GM23338 (cell line): ENCODE data around the gene STK32C. TPM values are rescaled to one million over a fixed set of nuclear protein-coding genes. Genes with fewer than 3 reads are reported as not detected.

ENCODE experiments used
- ATAC-seq: fragments of 200-7000 bp; cut with Tn5 transposase; 3 replicates; pipeline ENCODE4 v1.9.1; 2020
- DNase-seq: peaks from one replicate; pipeline ENCODE4 v3.0.0-alpha.2; 2015; ENCODE audit warnings: low spot score
- H2AFZ ChIP-seq: fragments of 200-600 bp; sonication (generic); 2 replicates; pipeline ENCODE4 v1.8.0; 2016; ENCODE audit warnings: antibody characterized with exemption, mild to moderate bottlenecking, moderate library complexity
- H3F3A ChIP-seq: fragments of 200-600 bp; sonication (generic); replicated peaks from 2 replicates; pipeline ENCODE4 v1.8.0; 2017; ENCODE audit warnings: antibody characterized with exemption, mixed run types, low read depth
- H3K27ac ChIP-seq: fragments of 200-600 bp; sonication (generic); 2 replicates; pipeline ENCODE4 v1.6.1; 2016; ENCODE audit warnings: low read depth
- H3K27me3 ChIP-seq: fragments of 200-600 bp; sonication (generic); 2 replicates; pipeline ENCODE4 v1.8.0; 2016; ENCODE audit warnings: mild to moderate bottlenecking, mixed run types, moderate library complexity; ENCODE audit not compliant: insufficient read depth
- H3K36me3 ChIP-seq: fragments of 200-600 bp; sonication (generic); 2 replicates; pipeline ENCODE4 v1.8.0; 2016; ENCODE audit warnings: mild to moderate bottlenecking; ENCODE audit not compliant: insufficient read depth
- H3K4me1 ChIP-seq: fragments of 200-600 bp; sonication (generic); 2 replicates; pipeline ENCODE4 v1.8.0; 2016; ENCODE audit warnings: mild to moderate bottlenecking, moderate library complexity; ENCODE audit not compliant: insufficient read depth
- H3K4me2 ChIP-seq: fragments of 200-600 bp; sonication (generic); 2 replicates; pipeline ENCODE4 v1.7.1; 2017; ENCODE audit warnings: mixed run types
- H3K4me3 ChIP-seq: fragments of 200-600 bp; sonication (generic); 2 replicates; pipeline ENCODE4 v1.6.1; 2016; ENCODE audit warnings: mixed run types
- H3K79me2 ChIP-seq: fragments of 200-600 bp; sonication (generic); replicated peaks from 2 replicates; pipeline ENCODE4 v1.8.0; 2017; ENCODE audit warnings: mild to moderate bottlenecking; ENCODE audit not compliant: insufficient read depth
- H3K9me2 ChIP-seq: fragments of 200-600 bp; sonication (generic); 2 replicates; pipeline ENCODE4 v1.8.0; 2017; ENCODE audit not compliant: insufficient read depth
- H4K20me1 ChIP-seq: fragments of 200-600 bp; sonication (generic); replicated peaks from 2 replicates; pipeline ENCODE4 v1.8.0; 2017; ENCODE audit warnings: mild to moderate bottlenecking; ENCODE audit not compliant: insufficient read depth
- H3K27ac Mint-ChIP-seq: 2 replicates; pipeline ENCODE4 v1.8.0; 2020; ENCODE audit warnings: inconsistent platforms, mild to moderate bottlenecking, moderate library complexity, mixed read lengths
- H3K27me3 Mint-ChIP-seq: 3 replicates; pipeline ENCODE4 v1.8.0; 2022; ENCODE audit warnings: low read depth, mild to moderate bottlenecking, moderate library complexity, mixed read lengths, inconsistent platforms; ENCODE audit not compliant: insufficient read depth, poor library complexity
- H3K36me3 Mint-ChIP-seq: 3 replicates; pipeline ENCODE4 v1.8.0; 2021; ENCODE audit warnings: low read depth, mild to moderate bottlenecking, inconsistent platforms, moderate library complexity, mixed read lengths
- H3K4me1 Mint-ChIP-seq: 3 replicates; pipeline ENCODE4 v1.8.0; 2020; ENCODE audit warnings: mild to moderate bottlenecking, inconsistent platforms, mixed read lengths
- H3K4me3 Mint-ChIP-seq: 3 replicates; pipeline ENCODE4 v1.8.0; 2021; ENCODE audit warnings: moderate library complexity, mild to moderate bottlenecking, inconsistent platforms, mixed read lengths
- H3K9me3 Mint-ChIP-seq: 3 replicates; pipeline ENCODE4 v1.8.0; 2020; ENCODE audit warnings: moderate library complexity, mild to moderate bottlenecking, inconsistent platforms, mixed read lengths
- CREB1 ChIP-seq: fragments of 250-450 bp; sonication (Bioruptor Pico); IDR thresholded peaks from 2 replicates; pipeline ENCODE4 v1.5.0; 2020; ENCODE audit warnings: low read depth, mild to moderate bottlenecking, moderate library complexity
- STAT1 ChIP-seq: IDR thresholded peaks from one replicate; pipeline ENCODE4 v1.6.1; 2016; ENCODE audit warnings: antibody characterized with exemption; ENCODE audit not compliant: unreplicated experiment
- ZNF114 ChIP-seq: fragments of 250-450 bp; sonication (Bioruptor Pico); IDR thresholded peaks from 2 replicates; pipeline ENCODE4 v1.5.0; 2020; ENCODE audit warnings: mild to moderate bottlenecking, moderate library complexity
- polyA plus RNA-seq: library from polyadenylated mRNA; unstranded; fragments of >200 nt; fragmentation: Nextera tagmentation; extraction: Ambion mirVana; gene quantifications from 2 replicates; pipeline ENCODE4 v1.2.1, GENCODE V29; 2016
- total RNA-seq: library from RNA; depleted of rRNA; stranded (reverse); fragments of >200 nt; shearing (Covaris generic); gene quantifications from 2 replicates; pipeline ENCODE4 v1.2.3, GENCODE V29; 2014
- TF ChIP-seq, protein P1 (sequence below), 2 experiments: fragments of 200-600 bp in 1 of 2; sonication (generic) in 1 of 2; conservative IDR thresholded peaks; 2 replicates each; pipeline versions ENCODE4 v1.5.1 to v1.6.1; 2016 to 2017; ENCODE audit warnings: antibody characterized with exemption in 2 of 2, low read depth in 2 of 2, mild to moderate bottlenecking in 2 of 2, moderate library complexity in 1 of 2
- TF ChIP-seq, protein P2 (sequence below): fragments of 250-450 bp; sonication (Bioruptor Pico); IDR thresholded peaks from 2 replicates; pipeline ENCODE4 v1.5.0; 2020; ENCODE audit warnings: mild to moderate bottlenecking, moderate library complexity
- TF ChIP-seq, protein P3 (sequence below): IDR thresholded peaks from one replicate; pipeline ENCODE4 v1.6.1; 2018; ENCODE audit warnings: antibody characterized with exemption; ENCODE audit not compliant: unreplicated experiment

Gene STK32C
- total and polyA plus RNA-seq, 2 experiments from 2014 or later: 10.2 to 20.5 TPM

- TF ChIP-seq, protein P1, sequence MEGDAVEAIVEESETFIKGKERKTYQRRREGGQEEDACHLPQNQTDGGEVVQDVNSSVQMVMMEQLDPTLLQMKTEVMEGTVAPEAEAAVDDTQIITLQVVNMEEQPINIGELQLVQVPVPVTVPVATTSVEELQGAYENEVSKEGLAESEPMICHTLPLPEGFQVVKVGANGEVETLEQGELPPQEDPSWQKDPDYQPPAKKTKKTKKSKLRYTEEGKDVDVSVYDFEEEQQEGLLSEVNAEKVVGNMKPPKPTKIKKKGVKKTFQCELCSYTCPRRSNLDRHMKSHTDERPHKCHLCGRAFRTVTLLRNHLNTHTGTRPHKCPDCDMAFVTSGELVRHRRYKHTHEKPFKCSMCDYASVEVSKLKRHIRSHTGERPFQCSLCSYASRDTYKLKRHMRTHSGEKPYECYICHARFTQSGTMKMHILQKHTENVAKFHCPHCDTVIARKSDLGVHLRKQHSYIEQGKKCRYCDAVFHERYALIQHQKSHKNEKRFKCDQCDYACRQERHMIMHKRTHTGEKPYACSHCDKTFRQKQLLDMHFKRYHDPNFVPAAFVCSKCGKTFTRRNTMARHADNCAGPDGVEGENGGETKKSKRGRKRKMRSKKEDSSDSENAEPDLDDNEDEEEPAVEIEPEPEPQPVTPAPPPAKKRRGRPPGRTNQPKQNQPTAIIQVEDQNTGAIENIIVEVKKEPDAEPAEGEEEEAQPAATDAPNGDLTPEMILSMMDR (conservative IDR thresholded peaks at IDR 0.05; ENCODE audit: low read depth in 2 of 2): no peak
- no peak for TF ChIP-seq ZNF114
- TF ChIP-seq CREB1 (CRISPR knock-in tag): no peak
- TF ChIP-seq STAT1: no peak
- TF ChIP-seq, protein P2, sequence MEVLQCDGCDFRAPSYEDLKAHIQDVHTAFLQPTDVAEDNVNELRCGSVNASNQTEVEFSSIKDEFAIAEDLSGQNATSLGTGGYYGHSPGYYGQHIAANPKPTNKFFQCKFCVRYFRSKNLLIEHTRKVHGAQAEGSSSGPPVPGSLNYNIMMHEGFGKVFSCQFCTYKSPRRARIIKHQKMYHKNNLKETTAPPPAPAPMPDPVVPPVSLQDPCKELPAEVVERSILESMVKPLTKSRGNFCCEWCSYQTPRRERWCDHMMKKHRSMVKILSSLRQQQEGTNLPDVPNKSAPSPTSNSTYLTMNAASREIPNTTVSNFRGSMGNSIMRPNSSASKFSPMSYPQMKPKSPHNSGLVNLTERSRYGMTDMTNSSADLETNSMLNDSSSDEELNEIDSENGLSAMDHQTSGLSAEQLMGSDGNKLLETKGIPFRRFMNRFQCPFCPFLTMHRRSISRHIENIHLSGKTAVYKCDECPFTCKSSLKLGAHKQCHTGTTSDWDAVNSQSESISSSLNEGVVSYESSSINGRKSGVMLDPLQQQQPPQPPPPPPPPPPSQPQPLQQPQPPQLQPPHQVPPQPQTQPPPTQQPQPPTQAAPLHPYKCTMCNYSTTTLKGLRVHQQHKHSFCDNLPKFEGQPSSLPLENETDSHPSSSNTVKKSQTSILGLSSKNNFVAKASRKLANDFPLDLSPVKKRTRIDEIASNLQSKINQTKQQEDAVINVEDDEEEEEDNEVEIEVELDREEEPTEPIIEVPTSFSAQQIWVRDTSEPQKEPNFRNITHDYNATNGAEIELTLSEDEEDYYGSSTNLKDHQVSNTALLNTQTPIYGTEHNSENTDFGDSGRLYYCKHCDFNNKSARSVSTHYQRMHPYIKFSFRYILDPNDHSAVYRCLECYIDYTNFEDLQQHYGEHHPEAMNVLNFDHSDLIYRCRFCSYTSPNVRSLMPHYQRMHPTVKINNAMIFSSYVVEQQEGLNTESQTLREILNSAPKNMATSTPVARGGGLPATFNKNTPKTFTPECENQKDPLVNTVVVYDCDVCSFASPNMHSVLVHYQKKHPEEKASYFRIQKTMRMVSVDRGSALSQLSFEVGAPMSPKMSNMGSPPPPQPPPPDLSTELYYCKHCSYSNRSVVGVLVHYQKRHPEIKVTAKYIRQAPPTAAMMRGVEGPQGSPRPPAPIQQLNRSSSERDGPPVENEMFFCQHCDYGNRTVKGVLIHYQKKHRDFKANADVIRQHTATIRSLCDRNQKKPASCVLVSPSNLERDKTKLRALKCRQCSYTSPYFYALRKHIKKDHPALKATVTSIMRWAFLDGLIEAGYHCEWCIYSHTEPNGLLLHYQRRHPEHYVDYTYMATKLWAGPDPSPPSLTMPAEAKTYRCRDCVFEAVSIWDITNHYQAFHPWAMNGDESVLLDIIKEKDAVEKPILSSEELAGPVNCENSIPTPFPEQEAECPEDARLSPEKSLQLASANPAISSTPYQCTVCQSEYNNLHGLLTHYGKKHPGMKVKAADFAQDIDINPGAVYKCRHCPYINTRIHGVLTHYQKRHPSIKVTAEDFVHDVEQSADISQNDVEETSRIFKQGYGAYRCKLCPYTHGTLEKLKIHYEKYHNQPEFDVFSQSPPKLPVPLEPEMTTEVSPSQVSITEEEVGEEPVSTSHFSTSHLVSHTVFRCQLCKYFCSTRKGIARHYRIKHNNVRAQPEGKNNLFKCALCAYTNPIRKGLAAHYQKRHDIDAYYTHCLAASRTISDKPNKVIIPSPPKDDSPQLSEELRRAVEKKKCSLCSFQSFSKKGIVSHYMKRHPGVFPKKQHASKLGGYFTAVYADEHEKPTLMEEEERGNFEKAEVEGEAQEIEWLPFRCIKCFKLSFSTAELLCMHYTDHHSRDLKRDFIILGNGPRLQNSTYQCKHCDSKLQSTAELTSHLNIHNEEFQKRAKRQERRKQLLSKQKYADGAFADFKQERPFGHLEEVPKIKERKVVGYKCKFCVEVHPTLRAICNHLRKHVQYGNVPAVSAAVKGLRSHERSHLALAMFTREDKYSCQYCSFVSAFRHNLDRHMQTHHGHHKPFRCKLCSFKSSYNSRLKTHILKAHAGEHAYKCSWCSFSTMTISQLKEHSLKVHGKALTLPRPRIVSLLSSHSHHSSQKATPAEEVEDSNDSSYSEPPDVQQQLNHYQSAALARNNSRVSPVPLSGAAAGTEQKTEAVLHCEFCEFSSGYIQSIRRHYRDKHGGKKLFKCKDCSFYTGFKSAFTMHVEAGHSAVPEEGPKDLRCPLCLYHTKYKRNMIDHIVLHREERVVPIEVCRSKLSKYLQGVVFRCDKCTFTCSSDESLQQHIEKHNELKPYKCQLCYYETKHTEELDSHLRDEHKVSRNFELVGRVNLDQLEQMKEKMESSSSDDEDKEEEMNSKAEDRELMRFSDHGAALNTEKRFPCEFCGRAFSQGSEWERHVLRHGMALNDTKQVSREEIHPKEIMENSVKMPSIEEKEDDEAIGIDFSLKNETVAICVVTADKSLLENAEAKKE (CRISPR knock-in tag): no peak
Observed at GRCh38 chr10:132254841-132255240, 52.9 kb downstream of the STK32C start (continued).

DNA sequence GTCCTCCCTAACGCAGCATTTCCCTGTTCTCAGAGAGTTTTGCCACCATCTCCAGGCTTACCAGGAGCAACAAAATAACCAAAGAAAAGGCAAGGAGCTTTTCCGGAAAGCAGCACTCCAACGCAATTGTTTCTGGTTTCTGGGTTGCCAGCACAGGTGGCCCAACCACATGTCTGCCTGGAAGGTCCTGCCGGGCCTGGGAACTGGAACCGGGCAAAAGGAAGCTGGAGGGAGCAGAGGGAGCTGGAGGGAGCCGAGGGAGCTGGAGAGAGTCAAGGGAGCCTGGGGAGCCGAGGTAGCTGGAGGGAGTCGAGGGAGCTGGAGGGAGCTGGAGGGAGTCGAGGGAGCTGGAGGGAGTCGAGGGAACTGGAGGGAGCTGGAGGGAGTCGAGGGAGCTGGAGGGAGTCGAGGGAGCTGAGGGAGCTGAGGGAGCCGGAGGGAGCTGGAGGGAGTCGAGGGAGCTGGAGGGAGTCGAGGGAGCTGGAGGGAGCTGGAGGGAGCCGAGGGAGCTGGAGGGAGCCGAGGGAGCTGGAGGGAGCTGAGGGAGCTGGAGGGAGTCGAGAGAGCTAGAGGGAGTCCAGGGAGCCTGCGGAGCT, 54.6 kb downstream of the STK32C start:
- peak; percentile 39 for DNase-seq
- peaks cover 15% of the 10 kb centered on the region for H3K4me1 Mint-ChIP-seq
- peak overlapping the region; percentile 21; the same call in 1 of the 2 replicates for H3K27ac Mint-ChIP-seq
- no peaks in the 10 kb centered on the region for H3K4me1 ChIP-seq
- H3K27me3 Mint-ChIP-seq: peaks cover 7% of the 10 kb centered on the region
- H2AFZ ChIP-seq: no peak overlapping the region
- H3K36me3 Mint-ChIP-seq: no peaks in the 10 kb centered on the region
- no peaks in the 10 kb centered on the region for H3F3A ChIP-seq
- H3K4me2 ChIP-seq: no peak overlapping the region
- H3K9me2 ChIP-seq: no peaks in the 10 kb centered on the region
- no peaks in the 10 kb centered on the region for H4K20me1 ChIP-seq
- no peaks in the 10 kb centered on the region for H3K36me3 ChIP-seq
- peak; percentile 21 for ATAC-seq
- H3K79me2 ChIP-seq: no peaks in the 10 kb centered on the region
- H3K4me3 ChIP-seq: no peak overlapping the region
- no peak overlapping the region for H3K27ac ChIP-seq
- no peaks in the 10 kb centered on the region for H3K9me3 Mint-ChIP-seq
- no peaks in the 10 kb centered on the region for H3K27me3 ChIP-seq
- peak overlapping the region; percentile 61 for H3K4me3 Mint-ChIP-seq
- TF ChIP-seq, protein P3, sequence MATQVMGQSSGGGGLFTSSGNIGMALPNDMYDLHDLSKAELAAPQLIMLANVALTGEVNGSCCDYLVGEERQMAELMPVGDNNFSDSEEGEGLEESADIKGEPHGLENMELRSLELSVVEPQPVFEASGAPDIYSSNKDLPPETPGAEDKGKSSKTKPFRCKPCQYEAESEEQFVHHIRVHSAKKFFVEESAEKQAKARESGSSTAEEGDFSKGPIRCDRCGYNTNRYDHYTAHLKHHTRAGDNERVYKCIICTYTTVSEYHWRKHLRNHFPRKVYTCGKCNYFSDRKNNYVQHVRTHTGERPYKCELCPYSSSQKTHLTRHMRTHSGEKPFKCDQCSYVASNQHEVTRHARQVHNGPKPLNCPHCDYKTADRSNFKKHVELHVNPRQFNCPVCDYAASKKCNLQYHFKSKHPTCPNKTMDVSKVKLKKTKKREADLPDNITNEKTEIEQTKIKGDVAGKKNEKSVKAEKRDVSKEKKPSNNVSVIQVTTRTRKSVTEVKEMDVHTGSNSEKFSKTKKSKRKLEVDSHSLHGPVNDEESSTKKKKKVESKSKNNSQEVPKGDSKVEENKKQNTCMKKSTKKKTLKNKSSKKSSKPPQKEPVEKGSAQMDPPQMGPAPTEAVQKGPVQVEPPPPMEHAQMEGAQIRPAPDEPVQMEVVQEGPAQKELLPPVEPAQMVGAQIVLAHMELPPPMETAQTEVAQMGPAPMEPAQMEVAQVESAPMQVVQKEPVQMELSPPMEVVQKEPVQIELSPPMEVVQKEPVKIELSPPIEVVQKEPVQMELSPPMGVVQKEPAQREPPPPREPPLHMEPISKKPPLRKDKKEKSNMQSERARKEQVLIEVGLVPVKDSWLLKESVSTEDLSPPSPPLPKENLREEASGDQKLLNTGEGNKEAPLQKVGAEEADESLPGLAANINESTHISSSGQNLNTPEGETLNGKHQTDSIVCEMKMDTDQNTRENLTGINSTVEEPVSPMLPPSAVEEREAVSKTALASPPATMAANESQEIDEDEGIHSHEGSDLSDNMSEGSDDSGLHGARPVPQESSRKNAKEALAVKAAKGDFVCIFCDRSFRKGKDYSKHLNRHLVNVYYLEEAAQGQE: no peak
